T47D (cell line): Measurements from ENCODE around the gene SLC39A3.
"Not testable (repeated sequence)": the region's sequence is repeated elsewhere in the genome, so short reads cannot be mapped to it uniquely, and the experiment has no call there.

Source experiments
- DNase-seq, 2 experiments: peaks; one replicate each; pipeline versions ENCODE4 v3.0.0 to v3.0.0-alpha.2; 2011 to 2012; ENCODE audit warnings: low read depth in 1 of 2, low spot score in 1 of 2
- JUND ChIP-seq: IDR thresholded peaks from 2 replicates; pipeline ENCODE4 v1.6.1; 2012; ENCODE audit warnings: low read depth
- in situ Hi-C: cut with HindIII; loops from 2 replicates; pipeline ENCODE4 v1.10.0; 2016; ENCODE audit warnings: low sequenced_read_pairs, low pct_unique_long_range_greater_than_20kb

The SLC39A3 gene

GRCh38 chr19:2721570-2722540 lies 18.0 kb downstream of the SLC39A3 start:
- in situ Hi-C loops = no loop called here
- TF ChIP-seq JUND = no peak
- no peak for DNase-seq

GRCh38 chr19:2720777-2721569 lies 18.8 kb downstream of the SLC39A3 start, which contains the start of gene DIRAS1:
TSS of gene DIRAS1 (minus strand) at chr19:2721372. CDS start at chr19:2717806, 3,566 bp downstream.
- no peak for TF ChIP-seq JUND
- in situ Hi-C loops = no loop called here
- DNase-seq = no peak

DNA sequence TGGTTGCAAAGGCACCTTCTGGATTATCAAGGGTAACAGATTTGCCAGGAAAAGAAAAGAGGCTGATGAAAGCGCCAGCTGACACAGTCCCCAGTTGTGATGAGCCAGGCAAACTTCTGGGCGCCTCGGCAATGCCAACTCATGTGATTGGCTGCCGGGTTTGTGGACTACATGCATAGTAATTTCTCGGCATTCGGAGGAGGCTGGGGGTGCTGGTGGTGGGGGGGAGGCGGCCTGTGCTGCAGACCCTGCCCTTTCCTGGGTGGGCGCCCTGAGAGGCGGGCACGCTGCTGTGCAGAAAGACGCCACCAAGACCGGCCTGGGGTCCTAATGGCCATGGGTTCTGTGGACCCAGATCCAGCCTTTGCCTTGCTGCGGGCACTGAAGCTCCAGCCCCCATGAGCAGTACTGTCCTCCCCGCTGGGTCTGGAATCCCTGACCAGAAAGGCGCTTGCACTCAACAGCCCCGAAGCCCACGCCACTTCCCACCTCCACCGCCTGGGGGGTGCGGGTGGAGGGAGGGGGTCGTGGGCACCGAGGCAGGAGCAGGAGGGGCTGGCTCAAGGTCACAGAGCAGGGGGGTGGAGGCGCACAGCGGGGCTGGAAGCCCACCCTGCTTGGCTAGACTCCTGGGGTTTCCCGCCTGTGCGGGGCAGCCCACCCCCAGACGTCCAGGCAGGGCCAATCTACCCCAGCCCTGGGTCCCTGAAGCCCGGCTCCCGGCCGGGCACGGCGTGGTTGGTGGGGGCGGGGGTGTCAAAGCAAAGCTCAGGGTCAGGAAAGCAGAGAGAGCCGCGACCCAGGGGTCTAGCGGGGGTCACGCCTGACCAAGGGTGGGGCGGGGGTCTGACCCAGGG lies 19.7 kb downstream of the SLC39A3 start:
- in situ Hi-C loops = no loop called here
- no peak for TF ChIP-seq JUND
- DNase-seq = no peak

GRCh38 chr19:2719232-2719735 lies 20.5 kb downstream of the SLC39A3 start:
- DNase-seq = no peak
- in situ Hi-C loops = no loop called here
- TF ChIP-seq JUND = no peak

DNA sequence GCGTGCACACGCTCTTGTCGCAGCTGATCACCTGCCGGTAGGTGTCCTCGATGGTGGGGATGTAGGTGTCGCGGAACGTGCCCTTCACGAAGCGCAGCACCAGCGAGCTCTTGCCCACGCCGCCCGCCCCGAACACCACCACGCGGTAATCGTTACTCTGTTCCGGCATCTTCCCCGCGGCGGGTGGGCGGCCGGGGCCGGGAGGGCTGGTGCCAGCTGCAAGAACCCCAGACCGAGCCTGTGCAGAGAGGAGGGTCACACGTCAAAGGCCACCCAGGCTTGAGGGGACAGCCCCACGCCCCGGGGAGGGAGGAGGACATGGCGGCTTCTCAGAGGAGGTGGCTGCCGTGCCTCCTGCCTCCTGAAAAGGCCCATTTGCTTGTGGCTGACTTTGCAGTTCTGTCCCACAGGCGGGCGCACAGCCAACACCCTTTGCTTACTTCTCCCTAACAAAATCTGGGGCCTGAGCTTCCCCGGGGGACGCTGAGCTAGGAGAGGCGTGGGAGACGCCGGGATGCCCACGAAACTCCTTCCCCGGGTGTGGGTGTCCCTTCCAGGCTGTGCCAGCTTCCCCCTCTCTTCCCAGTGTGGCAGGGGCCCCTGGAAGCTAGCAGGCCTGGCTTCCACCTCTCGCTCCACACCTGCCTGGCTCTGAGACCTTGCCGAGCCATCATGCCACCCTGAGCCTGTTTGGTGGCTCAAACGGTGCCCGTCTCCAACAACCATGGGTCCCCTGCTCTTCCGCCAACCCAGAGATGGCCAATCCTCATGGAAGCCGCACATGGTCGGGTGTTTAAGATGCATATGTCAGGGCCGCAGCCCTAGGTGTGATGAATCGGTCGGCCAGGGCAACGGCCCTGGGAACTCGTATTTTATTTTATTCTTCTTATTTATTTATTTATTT lies 21.9 kb downstream of the SLC39A3 start:
- no peak for DNase-seq
- in situ Hi-C loops = no loop called here
- TF ChIP-seq JUND = no peak

DNA sequence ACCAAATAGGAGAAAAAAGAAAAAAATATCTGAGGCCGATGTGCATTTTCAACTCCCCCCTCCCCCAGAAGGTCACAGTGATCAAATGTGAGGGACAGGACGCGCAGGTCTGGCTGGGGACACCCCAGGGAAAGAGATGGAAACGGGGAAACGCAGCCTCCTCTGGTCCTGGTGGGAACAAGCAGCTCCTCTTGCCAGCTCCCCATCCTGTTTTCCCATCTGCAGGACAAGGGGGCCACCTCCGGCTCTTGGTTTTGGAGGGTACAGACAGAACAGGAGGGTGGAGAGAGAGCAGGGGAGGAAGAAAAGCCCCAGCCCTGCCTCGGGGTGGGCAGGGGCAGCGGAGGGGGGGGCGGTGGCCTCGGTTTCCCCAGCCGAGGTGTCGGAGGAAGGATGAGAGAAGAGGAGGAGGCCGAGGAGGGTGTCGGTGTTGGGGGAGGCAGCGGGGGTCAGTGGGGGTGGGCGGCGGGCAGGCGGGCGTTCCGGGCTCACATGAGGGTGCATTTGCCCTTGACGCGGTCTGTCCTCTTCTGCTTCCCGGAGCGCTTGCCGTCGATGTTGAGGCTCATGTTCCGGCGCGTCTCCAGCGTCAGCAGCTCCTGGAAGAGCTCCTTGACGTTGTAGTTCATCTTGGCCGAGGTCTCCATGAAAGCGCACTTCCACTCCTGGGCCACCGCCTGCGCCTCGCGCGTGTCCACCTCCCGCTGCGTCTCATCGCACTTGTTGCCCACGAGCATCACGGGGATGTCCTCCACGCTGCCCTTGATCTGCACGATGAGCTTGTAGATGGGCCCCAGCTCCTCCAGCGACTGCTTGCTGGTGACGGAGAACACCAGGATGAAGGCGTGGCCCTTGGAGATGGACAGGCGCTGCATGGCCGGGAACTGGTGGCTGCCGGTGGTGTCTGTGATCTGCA lies 22.8 kb downstream of the SLC39A3 start:
- TF ChIP-seq JUND = no peak
- DNase-seq = no peak
- in situ Hi-C loops = no loop called here

DNA sequence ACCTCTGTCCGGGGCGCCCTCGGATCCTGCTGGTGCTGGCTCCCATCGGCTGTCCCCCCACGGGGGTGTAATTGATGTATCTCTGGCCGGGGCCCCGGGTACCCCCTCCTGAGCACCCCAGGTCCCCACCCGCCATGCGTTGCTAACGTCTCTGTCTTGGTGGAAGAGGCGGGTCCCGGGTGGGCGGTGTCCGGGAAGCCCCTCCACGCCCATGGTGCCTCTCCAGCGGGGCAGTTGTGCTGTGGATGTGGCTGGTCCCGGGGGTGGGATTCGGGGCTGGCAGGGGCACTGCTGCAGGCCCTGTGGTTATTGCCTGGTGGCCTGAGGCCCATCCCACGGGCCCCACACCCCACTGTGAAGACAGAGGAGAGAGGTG lies 23.6 kb downstream of the SLC39A3 start:
- TF ChIP-seq JUND = no peak
- no peak for DNase-seq
- in situ Hi-C loops = no loop called here

- DNase-seq = no peak
- in situ Hi-C loops = no loop called here
- no peak for TF ChIP-seq JUND
These were observed 24.1 kb downstream of the SLC39A3 start for GRCh38 chr19:2715470-2716274.

DNA sequence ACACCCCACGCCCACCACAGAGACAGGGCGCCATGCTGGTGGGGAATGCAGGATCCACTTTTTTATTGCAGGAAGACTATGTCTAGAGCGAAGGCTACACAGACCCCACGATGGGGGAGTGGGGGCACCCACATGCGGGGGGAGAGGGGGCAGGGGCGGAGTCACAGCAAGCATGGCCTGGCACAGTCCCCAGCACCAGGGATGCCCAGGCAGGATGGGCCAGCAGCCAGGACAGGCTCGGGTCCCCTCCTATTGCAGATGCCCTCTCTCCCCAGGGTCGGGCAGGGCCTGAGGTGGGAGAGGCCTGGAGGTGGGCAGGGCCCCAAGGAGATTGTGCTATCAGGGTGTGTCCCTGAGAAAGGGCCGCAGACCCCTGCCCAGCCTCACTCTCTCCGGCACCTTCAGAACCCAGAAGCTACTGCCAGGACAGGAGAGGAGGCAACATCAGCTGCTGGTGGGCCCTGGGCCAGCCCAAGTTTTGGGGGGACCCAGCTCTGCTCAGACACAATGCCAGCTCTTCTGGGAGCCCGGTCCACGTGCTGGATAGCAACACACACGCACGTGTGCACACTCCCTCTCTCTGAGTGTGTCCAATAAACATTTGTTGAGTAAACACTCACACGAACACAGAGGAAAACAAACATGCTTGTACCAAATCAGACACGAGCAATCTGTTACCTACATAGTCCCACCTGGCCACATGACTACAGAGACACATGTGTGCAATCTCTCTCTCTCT lies 25.1 kb downstream of the SLC39A3 start:
- no peak for DNase-seq
- in situ Hi-C loops = no loop called here
- no peak for TF ChIP-seq JUND

- DNase-seq, in situ Hi-C loops: not testable (repeated sequence)
These were observed 25.7 kb downstream of the SLC39A3 start for GRCh38 chr19:2714102-2714501.

- in situ Hi-C loops = not testable (repeated sequence)
These were observed 26.6 kb downstream of the SLC39A3 start for GRCh38 chr19:2713170-2713569.

More at GRCh38 chr19:2713170-2713569, 26.6 kb downstream of the SLC39A3 start:
- not testable (repeated sequence) for DNase-seq
